Esophagus muscularis mucosa (tissue), 3 donors: ENCODE results near the gene WDR27.

ENCODE experiments used
- POLR2A ChIP-seq: fragments of 450-650 bp; IDR thresholded peaks from one replicate; pipeline ENCODE4 v1.6.1; 2017; ENCODE audit warnings: antibody characterized with exemption, moderate library complexity, mild to moderate bottlenecking, low read depth
- TF ChIP-seq, protein P1 (sequence below), 3 experiments: fragments of 200-600 bp in 2 of 3; fragments of 450-650 bp in 1 of 3; sonication (generic) in 2 of 3; IDR thresholded peaks; one replicate each; pipeline ENCODE4 v1.5.1; 2017 to 2019; ENCODE audit warnings: antibody characterized with exemption in 3 of 3, mild to moderate bottlenecking in 2 of 3, moderate library complexity in 1 of 3

DNA sequence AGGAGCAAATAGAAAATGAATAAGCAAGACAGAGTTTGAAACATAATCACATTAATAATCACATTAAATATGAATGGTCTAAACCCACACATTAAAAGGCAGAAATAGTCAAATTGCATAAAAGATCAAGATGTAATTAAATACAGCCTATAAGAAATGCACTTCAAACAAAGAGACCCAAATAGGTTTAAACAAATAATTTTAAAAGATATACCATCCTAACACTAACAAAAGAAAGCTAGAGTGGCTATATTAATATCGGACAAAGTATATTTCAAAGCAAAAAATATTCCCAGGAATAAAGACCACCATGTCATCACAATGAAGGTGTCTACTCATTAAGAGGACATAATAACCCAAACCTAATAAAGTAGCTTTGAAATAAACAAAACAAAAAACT lies 140.2 kb downstream of the WDR27 start:
- TF ChIP-seq, protein P1, sequence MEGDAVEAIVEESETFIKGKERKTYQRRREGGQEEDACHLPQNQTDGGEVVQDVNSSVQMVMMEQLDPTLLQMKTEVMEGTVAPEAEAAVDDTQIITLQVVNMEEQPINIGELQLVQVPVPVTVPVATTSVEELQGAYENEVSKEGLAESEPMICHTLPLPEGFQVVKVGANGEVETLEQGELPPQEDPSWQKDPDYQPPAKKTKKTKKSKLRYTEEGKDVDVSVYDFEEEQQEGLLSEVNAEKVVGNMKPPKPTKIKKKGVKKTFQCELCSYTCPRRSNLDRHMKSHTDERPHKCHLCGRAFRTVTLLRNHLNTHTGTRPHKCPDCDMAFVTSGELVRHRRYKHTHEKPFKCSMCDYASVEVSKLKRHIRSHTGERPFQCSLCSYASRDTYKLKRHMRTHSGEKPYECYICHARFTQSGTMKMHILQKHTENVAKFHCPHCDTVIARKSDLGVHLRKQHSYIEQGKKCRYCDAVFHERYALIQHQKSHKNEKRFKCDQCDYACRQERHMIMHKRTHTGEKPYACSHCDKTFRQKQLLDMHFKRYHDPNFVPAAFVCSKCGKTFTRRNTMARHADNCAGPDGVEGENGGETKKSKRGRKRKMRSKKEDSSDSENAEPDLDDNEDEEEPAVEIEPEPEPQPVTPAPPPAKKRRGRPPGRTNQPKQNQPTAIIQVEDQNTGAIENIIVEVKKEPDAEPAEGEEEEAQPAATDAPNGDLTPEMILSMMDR (IDR thresholded peaks at IDR 0.05), result no peak
- no peak for TF ChIP-seq POLR2A
